OCI-LY3 (cell line): ENCODE results near the gene CDCP1.

Experiments
- H2AFZ ChIP-seq: fragments of 200-600, 300-600 bp; shearing (Covaris generic); 2 replicates; pipeline ENCODE4 v1.6.0; 2014; ENCODE audit warnings: antibody characterized with exemption, low read depth, low read length
- H3K27ac ChIP-seq: fragments of 200-600, 300-600 bp; sonication (generic); 2 replicates; pipeline ENCODE4 v1.5.1; 2014; ENCODE audit warnings: mild to moderate bottlenecking, low read length, moderate library complexity, mixed read lengths
- H3K27me3 ChIP-seq: fragments of 200-600, 300-600 bp; sonication (generic); 2 replicates; pipeline ENCODE4 v1.6.1; 2014; ENCODE audit warnings: low read depth, low read length, mixed read lengths
- H3K36me3 ChIP-seq: fragments of 200-600, 300-600 bp; sonication (generic); replicated peaks from 2 replicates; pipeline ENCODE3; 2014; ENCODE audit warnings: low read depth, low read length, mixed read lengths
- H3K4me1 ChIP-seq: fragments of 300-600, 200-600 bp; sonication (generic); 2 replicates; pipeline ENCODE4 v1.6.1; 2014; ENCODE audit warnings: low read length, mixed read lengths
- H3K4me2 ChIP-seq: fragments of 200-600, 300-600 bp; sonication (generic); 2 replicates; pipeline ENCODE4 v1.6.1; 2014; ENCODE audit warnings: low read length, mixed read lengths
- H3K4me3 ChIP-seq: fragments of 300-600, 200-600 bp; sonication (generic); 2 replicates; pipeline ENCODE4 v1.5.1; 2014; ENCODE audit warnings: antibody characterized with exemption, mild to moderate bottlenecking, low read length, moderate library complexity
- H3K79me2 ChIP-seq: fragments of 300-600, 200-600 bp; shearing (Covaris generic); 2 replicates; pipeline ENCODE4 v1.6.1; 2014; ENCODE audit warnings: mild to moderate bottlenecking, low read length, mixed read lengths
- H3K9ac ChIP-seq: fragments of 300-600, 200-600 bp; shearing (Covaris generic); 2 replicates; pipeline ENCODE4 v1.6.0; 2014; ENCODE audit warnings: mild to moderate bottlenecking, low read length, moderate library complexity
- H3K9me3 ChIP-seq: fragments of 200-600, 300-600 bp; shearing (Covaris generic); 2 replicates; pipeline ENCODE4 v1.6.1; 2014; ENCODE audit warnings: low read length, mixed read lengths; ENCODE audit not compliant: insufficient read depth
- H4K20me1 ChIP-seq: fragments of 200-600, 300-600 bp; sonication (generic); 2 replicates; pipeline ENCODE4 v1.6.1; 2016; ENCODE audit warnings: low read length, mixed read lengths; ENCODE audit not compliant: insufficient read depth
- CTCF ChIP-seq: fragments of 200-600, 300-600 bp; sonication (generic); IDR thresholded peaks from 2 replicates; pipeline ENCODE4 v1.5.1; 2014; ENCODE audit warnings: antibody characterized with exemption, low read length, low read depth
- EZH2phosphoT487 ChIP-seq: fragments of 200-600 bp; shearing (Covaris generic); IDR thresholded peaks from 2 replicates; pipeline ENCODE4 v1.6.1; 2018; ENCODE audit warnings: antibody characterized with exemption, mixed run types, low read depth

Gene CDCP1

GRCh38 chr3:45170096-45170495 is 23.9 kb upstream of the CDCP1 start:
- Histone ChIP-seq H2AFZ (no peak overlapping the region), H4K20me1 (no peaks in the 10 kb centered on the region), H3K27ac (no peak overlapping the region), H3K79me2 (no peaks in the 10 kb centered on the region), H3K4me1 (no peaks in the 10 kb centered on the region), H3K36me3 (no peaks in the 10 kb centered on the region), H3K9ac (no peak overlapping the region), H3K9me3 (no peaks in the 10 kb centered on the region), H3K27me3 (peaks cover 29% of the 10 kb centered on the region), H3K4me3 (no peak overlapping the region), H3K4me2 (no peak overlapping the region)
- TF ChIP-seq EZH2phosphoT487 (no peak), CTCF (no peak)

- Histone ChIP-seq H3K9ac (no peak overlapping the region), H3K4me2 (no peak overlapping the region), H3K27ac (no peak overlapping the region), H4K20me1 (no peaks in the 10 kb centered on the region), H3K4me1 (no peaks in the 10 kb centered on the region), H3K27me3 (peaks cover 29% of the 10 kb centered on the region), H3K79me2 (no peaks in the 10 kb centered on the region), H3K4me3 (no peak overlapping the region), H3K9me3 (no peaks in the 10 kb centered on the region), H3K36me3 (no peaks in the 10 kb centered on the region), H2AFZ (no peak overlapping the region)
- TF ChIP-seq EZH2phosphoT487 (no peak), CTCF (no peak)
Measured at GRCh38 chr3:45169125-45169904, 23.1 kb upstream of the CDCP1 start.

GRCh38 chr3:45168451-45168850 is 22.3 kb upstream of the CDCP1 start:
- Histone ChIP-seq H3K4me2 (no peak overlapping the region), H3K27me3 (peaks cover 29% of the 10 kb centered on the region), H3K4me1 (peaks cover 6% of the 10 kb centered on the region), H3K36me3 (no peaks in the 10 kb centered on the region), H3K4me3 (no peak overlapping the region), H3K79me2 (no peaks in the 10 kb centered on the region), H4K20me1 (no peaks in the 10 kb centered on the region), H3K9me3 (no peaks in the 10 kb centered on the region), H3K27ac (no peak overlapping the region), H3K9ac (no peak overlapping the region), H2AFZ (no peak overlapping the region)
- no peak for TF ChIP-seq CTCF
- TF ChIP-seq EZH2phosphoT487: no peak

GRCh38 chr3:45167011-45167911 is 21.1 kb upstream of the CDCP1 start:
- H3K4me3 ChIP-seq: no peak overlapping the region
- H3K4me2 ChIP-seq: no peak overlapping the region
- H4K20me1 ChIP-seq: no peaks in the 10 kb centered on the region
- TF ChIP-seq CTCF: no peak
- no peak for TF ChIP-seq EZH2phosphoT487
- H3K36me3 ChIP-seq: no peaks in the 10 kb centered on the region
- H3K27ac ChIP-seq: no peak overlapping the region
- H2AFZ ChIP-seq: no peak overlapping the region
- H3K9me3 ChIP-seq: no peaks in the 10 kb centered on the region
- H3K27me3 ChIP-seq: peaks cover 23% of the 10 kb centered on the region
- peaks cover 9% of the 10 kb centered on the region for H3K4me1 ChIP-seq
- no peak overlapping the region for H3K9ac ChIP-seq
- no peaks in the 10 kb centered on the region for H3K79me2 ChIP-seq
